ENCODE measurements around the gene NSUN5. TPM values are rescaled to one million over a fixed set of nuclear protein-coding genes. Genes with fewer than 3 reads are reported as not detected.

Gene NSUN5
- total RNA-seq (2021) (28.9 and 32.7 TPM in 2 replicates), Bru-seq, nascent RNA (percentile 61 among the genes with signal in this experiment), BruChase-seq, experiment 1, labeled RNA remaining after a 2-hour chase (percentile 60 among the genes with signal in this experiment), BruChase-seq, experiment 2, labeled RNA remaining after a 6-hour chase (percentile 67 among the genes with signal in this experiment)
- long read RNA-seq, transcript NSUN5-204 (10 exons, 1,663 nt): major isoform, 58 of 86 reads
- long read RNA-seq, transcript NSUN5-201 (9 exons, 1,672 nt): minor isoform, 12 of 86 reads
- long read RNA-seq, partial matches to known transcripts: 6 of 86 reads
- long read RNA-seq, other reads (novel, unspliced or antisense): 9 of 86 reads

GRCh38 chr7:73308665-73309214, at the start of gene NSUN5:
Gene NSUN5 (minus strand): TSS chr7:73308826. CDS start chr7:73308790, 36 bp downstream.
- H3K4me3 ChIP-seq (ENCODE audit: low read depth, low read length, poor library complexity, severe bottlenecking): peak within 1 kb of the TSS; percentile 59
- no peaks in the 10 kb centered on the region for H3K9me3 ChIP-seq (ENCODE audit: low read depth, low read length, poor library complexity, severe bottlenecking)
- no peaks in the 10 kb centered on the region for H3K27me3 ChIP-seq (replicated peaks; ENCODE audit: insufficient read depth, low read depth, low read length, poor library complexity)
- intact Hi-C loops (cut with micrococcal nuclease; ENCODE audit: unreplicated experiment): no loop called here
- peak within 1 kb of the TSS; percentile 61 for H3K27ac ChIP-seq (ENCODE audit: low read depth, low read length, poor library complexity, severe bottlenecking)
- BruUV-seq (replicated peaks): no TSS peak
- no peak for TF ChIP-seq CTCF (conservative IDR thresholded peaks at IDR 0.05; ENCODE audit: low read depth, low read length)
- no peak for TF ChIP-seq EZH2 (IDR thresholded peaks at IDR 0.05; ENCODE audit: borderline replicate concordance, low read depth, low read length, poor library complexity, severe bottlenecking)
- ChIA-PET POLR2A (ENCODE audit: low non-redundant PET) (no interaction called here), CTCF (no interaction called here)
- H3K4me1 ChIP-seq (ENCODE audit: insufficient read depth, low read length, poor library complexity, severe bottlenecking): no peaks in the 10 kb centered on the region
- peak; percentile 57 for DNase-seq (ENCODE audit: low spot score)
- H3K36me3 ChIP-seq (ENCODE audit: insufficient read depth, low read length, poor library complexity, severe bottlenecking): no peaks in the 10 kb centered on the region

- no peak for DNase-seq (ENCODE audit: low spot score)
- H3K27ac ChIP-seq (ENCODE audit: low read depth, low read length, poor library complexity, severe bottlenecking): no peak overlapping the region
- intact Hi-C loops (cut with micrococcal nuclease; ENCODE audit: unreplicated experiment): no loop called here
- ChIA-PET POLR2A (ENCODE audit: low non-redundant PET) (no interaction called here), CTCF (no interaction called here)
- H3K27me3 ChIP-seq (replicated peaks; ENCODE audit: insufficient read depth, low read depth, low read length, poor library complexity): no peaks in the 10 kb centered on the region
- peaks cover 8% of the 10 kb centered on the region for H3K4me1 ChIP-seq (ENCODE audit: insufficient read depth, low read length, poor library complexity, severe bottlenecking)
- H3K4me3 ChIP-seq (ENCODE audit: low read depth, low read length, poor library complexity, severe bottlenecking): no peak overlapping the region
- H3K36me3 ChIP-seq (ENCODE audit: insufficient read depth, low read length, poor library complexity, severe bottlenecking): no peaks in the 10 kb centered on the region
- TF ChIP-seq EZH2 (IDR thresholded peaks at IDR 0.05; ENCODE audit: borderline replicate concordance, low read depth, low read length, poor library complexity, severe bottlenecking) (no peak), CTCF (conservative IDR thresholded peaks at IDR 0.05; ENCODE audit: low read depth, low read length) (no peak)
- BruUV-seq (replicated peaks): no TSS peak
- no peaks in the 10 kb centered on the region for H3K9me3 ChIP-seq (ENCODE audit: low read depth, low read length, poor library complexity, severe bottlenecking)
Observed at GRCh38 chr7:73356159-73356558, 47.5 kb upstream of the NSUN5 start.

DNA sequence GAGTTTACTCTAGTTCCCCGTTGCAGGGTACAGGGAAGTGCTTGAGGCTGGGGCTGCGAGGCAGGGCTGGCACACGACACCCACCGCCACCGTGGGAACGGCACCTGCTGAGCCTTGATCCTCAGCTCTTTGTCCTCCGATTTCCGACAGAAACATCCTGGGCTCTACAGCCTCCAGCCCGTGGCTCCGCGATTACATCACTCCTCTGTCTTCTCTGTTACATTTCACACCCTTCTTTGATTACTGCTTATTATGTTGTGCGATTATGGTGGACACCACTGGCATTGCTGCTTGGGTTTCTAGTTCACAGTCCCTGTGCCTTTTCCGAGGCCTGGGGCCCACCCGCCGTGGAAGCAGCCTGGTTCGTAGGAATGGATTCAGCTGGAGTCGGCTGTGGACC, 46.2 kb upstream of the NSUN5 start:
- TF ChIP-seq EZH2 (IDR thresholded peaks at IDR 0.05; ENCODE audit: borderline replicate concordance, low read depth, low read length, poor library complexity, severe bottlenecking) (no peak), CTCF (conservative IDR thresholded peaks at IDR 0.05; ENCODE audit: low read depth, low read length) (no peak)
- H3K27ac ChIP-seq (ENCODE audit: low read depth, low read length, poor library complexity, severe bottlenecking): no peak overlapping the region
- H3K9me3 ChIP-seq (ENCODE audit: low read depth, low read length, poor library complexity, severe bottlenecking): no peaks in the 10 kb centered on the region
- ChIA-PET CTCF (no interaction called here), POLR2A (ENCODE audit: low non-redundant PET) (no interaction called here)
- no TSS peak for BruUV-seq (replicated peaks)
- no peak overlapping the region for H3K4me3 ChIP-seq (ENCODE audit: low read depth, low read length, poor library complexity, severe bottlenecking)
- H3K27me3 ChIP-seq (replicated peaks; ENCODE audit: insufficient read depth, low read depth, low read length, poor library complexity): no peaks in the 10 kb centered on the region
- H3K4me1 ChIP-seq (ENCODE audit: insufficient read depth, low read length, poor library complexity, severe bottlenecking): peaks cover 8% of the 10 kb centered on the region
- H3K36me3 ChIP-seq (ENCODE audit: insufficient read depth, low read length, poor library complexity, severe bottlenecking): no peaks in the 10 kb centered on the region
- intact Hi-C loops (cut with micrococcal nuclease; ENCODE audit: unreplicated experiment): no loop called here
- DNase-seq (ENCODE audit: low spot score): no peak

Data from A673 (cell line).